Measurements from ENCODE around the gene TREML4.

The TREML4 gene

DNA sequence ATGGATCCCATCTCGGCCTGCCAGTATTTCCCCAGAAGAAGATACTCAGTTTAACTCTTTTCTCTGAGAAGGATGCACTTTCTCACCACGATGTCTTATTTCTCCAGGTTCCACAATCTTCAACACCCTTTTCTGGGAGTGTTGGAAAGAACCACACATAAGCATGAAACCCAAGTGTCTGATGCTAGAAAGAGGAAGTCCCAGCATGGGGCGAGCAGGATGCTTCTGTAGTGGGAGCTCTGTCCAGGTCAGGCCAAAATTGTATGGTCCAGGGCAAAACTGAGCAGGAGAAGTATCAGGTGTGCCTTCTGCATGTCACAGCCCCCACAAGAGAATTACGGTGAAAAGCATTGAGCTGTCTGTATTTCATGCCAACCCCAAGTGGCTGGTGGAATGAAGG is 47.3 kb downstream of the TREML4 start:
- Histone ChIP-seq H3K4me3 (replicated peaks; ENCODE audit: insufficient read depth, low read length) (no peak overlapping the region), H3K27me3 (ENCODE audit: insufficient read depth, poor library complexity, severe bottlenecking) (no peaks in the 10 kb centered on the region), H3K27ac (replicated peaks) (no peak overlapping the region)
- no peak for DNase-seq (ENCODE audit: low read depth in 1 of 2, low spot score in 1 of 2)
- TF ChIP-seq, protein P1, sequence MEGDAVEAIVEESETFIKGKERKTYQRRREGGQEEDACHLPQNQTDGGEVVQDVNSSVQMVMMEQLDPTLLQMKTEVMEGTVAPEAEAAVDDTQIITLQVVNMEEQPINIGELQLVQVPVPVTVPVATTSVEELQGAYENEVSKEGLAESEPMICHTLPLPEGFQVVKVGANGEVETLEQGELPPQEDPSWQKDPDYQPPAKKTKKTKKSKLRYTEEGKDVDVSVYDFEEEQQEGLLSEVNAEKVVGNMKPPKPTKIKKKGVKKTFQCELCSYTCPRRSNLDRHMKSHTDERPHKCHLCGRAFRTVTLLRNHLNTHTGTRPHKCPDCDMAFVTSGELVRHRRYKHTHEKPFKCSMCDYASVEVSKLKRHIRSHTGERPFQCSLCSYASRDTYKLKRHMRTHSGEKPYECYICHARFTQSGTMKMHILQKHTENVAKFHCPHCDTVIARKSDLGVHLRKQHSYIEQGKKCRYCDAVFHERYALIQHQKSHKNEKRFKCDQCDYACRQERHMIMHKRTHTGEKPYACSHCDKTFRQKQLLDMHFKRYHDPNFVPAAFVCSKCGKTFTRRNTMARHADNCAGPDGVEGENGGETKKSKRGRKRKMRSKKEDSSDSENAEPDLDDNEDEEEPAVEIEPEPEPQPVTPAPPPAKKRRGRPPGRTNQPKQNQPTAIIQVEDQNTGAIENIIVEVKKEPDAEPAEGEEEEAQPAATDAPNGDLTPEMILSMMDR (IDR thresholded peaks at IDR 0.05; ENCODE audit: insufficient read depth, low read length), result no peak
- TF ChIP-seq, protein P2, sequence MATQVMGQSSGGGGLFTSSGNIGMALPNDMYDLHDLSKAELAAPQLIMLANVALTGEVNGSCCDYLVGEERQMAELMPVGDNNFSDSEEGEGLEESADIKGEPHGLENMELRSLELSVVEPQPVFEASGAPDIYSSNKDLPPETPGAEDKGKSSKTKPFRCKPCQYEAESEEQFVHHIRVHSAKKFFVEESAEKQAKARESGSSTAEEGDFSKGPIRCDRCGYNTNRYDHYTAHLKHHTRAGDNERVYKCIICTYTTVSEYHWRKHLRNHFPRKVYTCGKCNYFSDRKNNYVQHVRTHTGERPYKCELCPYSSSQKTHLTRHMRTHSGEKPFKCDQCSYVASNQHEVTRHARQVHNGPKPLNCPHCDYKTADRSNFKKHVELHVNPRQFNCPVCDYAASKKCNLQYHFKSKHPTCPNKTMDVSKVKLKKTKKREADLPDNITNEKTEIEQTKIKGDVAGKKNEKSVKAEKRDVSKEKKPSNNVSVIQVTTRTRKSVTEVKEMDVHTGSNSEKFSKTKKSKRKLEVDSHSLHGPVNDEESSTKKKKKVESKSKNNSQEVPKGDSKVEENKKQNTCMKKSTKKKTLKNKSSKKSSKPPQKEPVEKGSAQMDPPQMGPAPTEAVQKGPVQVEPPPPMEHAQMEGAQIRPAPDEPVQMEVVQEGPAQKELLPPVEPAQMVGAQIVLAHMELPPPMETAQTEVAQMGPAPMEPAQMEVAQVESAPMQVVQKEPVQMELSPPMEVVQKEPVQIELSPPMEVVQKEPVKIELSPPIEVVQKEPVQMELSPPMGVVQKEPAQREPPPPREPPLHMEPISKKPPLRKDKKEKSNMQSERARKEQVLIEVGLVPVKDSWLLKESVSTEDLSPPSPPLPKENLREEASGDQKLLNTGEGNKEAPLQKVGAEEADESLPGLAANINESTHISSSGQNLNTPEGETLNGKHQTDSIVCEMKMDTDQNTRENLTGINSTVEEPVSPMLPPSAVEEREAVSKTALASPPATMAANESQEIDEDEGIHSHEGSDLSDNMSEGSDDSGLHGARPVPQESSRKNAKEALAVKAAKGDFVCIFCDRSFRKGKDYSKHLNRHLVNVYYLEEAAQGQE (IDR thresholded peaks at IDR 0.05; ENCODE audit: insufficient replicate concordance, low read depth), result no peak
- TF ChIP-seq GABPA (IDR thresholded peaks at IDR 0.05; ENCODE audit: low read depth) (no peak), SPI1 (IDR thresholded peaks at IDR 0.05; ENCODE audit: borderline replicate concordance, low read depth) (peak; percentile 95), POLR2AphosphoS5 (IDR thresholded peaks at IDR 0.05; ENCODE audit: low read depth) (no peak)

DNA sequence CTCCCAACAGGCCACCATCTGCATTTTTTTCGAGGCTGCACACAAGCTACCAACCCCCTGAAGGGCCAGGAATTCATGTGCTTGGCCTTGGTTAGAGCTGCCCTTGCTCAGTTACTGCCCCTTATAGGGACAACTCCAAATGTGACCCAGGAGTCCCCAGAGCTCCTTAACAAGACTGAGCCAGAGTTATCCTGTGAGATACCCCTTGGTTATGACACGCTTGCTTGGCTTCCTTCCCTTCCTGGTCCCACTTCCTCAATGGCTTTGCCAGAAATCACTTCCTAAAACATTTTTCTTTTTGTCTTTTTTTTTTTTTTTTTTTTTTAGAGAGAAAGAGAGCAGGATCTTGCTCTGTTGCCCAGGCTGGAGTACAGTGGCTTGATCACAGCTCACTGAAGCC is 49.5 kb downstream of the TREML4 start:
- peak in 1 of 2 experiments; percentile 43 for DNase-seq (ENCODE audit: low read depth in 1 of 2, low spot score in 1 of 2)
- TF ChIP-seq, protein P2 (IDR thresholded peaks at IDR 0.05; ENCODE audit: insufficient replicate concordance, low read depth), result no peak
- peak; percentile 83 for TF ChIP-seq SPI1 (IDR thresholded peaks at IDR 0.05; ENCODE audit: borderline replicate concordance, low read depth)
- no peak overlapping the region for H3K27ac ChIP-seq (replicated peaks)
- no peak overlapping the region for H3K4me3 ChIP-seq (replicated peaks; ENCODE audit: insufficient read depth, low read length)
- H3K27me3 ChIP-seq (ENCODE audit: insufficient read depth, poor library complexity, severe bottlenecking), result no peaks in the 10 kb centered on the region

DNA sequence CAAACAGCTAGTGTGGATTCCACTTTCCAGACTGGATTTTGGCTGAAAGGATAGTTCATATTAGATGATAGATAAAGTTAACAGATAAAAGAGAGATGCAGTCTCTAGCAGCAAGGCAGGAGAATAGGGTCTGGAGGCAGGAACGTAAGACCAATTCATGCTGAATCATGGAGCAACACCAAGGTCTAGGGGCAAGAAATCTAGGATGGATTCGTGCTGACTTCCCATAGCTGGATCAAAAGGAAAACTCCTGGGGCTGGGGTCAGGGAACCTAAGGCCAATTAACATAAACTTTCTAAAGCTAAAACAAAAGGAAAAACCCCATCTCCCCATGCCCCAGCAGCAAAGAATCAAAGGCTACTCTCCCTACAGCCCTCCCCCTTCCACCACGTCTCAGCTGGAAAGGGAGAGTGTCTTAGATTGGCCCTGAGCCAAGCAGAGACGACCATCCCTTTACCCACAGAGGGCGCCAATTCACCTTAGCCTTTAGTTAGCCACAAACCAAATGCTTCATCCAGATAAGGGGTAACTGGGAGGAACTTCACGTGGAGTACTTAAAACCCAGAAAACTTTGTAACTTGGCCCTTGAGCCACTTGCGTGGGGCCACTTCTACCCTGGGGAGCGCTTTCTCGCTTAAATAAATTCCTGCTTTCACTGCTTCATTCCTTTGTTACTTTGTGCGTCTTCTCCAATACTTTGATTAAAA is 50.7 kb downstream of the TREML4 start:
- 0 out of 2 replicates have a peak overlapping the region, but pooled peaks have one; percentile 4 for H3K27ac ChIP-seq (replicated peaks)
- DNase-seq (ENCODE audit: low read depth in 1 of 2, low spot score in 1 of 2), result peak; percentile 79 to 88
- H3K27me3 ChIP-seq (ENCODE audit: insufficient read depth, poor library complexity, severe bottlenecking), result no peaks in the 10 kb centered on the region
- TF ChIP-seq GABPA (IDR thresholded peaks at IDR 0.05; ENCODE audit: low read depth) (no peak), POLR2AphosphoS5 (IDR thresholded peaks at IDR 0.05; ENCODE audit: low read depth) (peak; percentile 93), SPI1 (IDR thresholded peaks at IDR 0.05; ENCODE audit: borderline replicate concordance, low read depth) (0 out of 2 replicates have a peak, but pooled peaks have one; percentile 4)
- TF ChIP-seq, protein P2 (IDR thresholded peaks at IDR 0.05; ENCODE audit: insufficient replicate concordance, low read depth), result no peak
- TF ChIP-seq, protein P1 (IDR thresholded peaks at IDR 0.05; ENCODE audit: insufficient read depth, low read length), result peak; percentile 69
- no peak overlapping the region for H3K4me3 ChIP-seq (replicated peaks; ENCODE audit: insufficient read depth, low read length)

Data from HL-60 (cell line).